GM19239 (cell line): ENCODE data around the gene BCL2L12.

ENCODE experiments used
- DNase-seq: peaks from one replicate; pipeline ENCODE4 v3.0.0; 2011; ENCODE audit warnings: low spot score; ENCODE audit not compliant: insufficient read length
- FAIRE-seq: peaks from 2 replicates; lab custom pipeline; 2011; peaks lifted over from hg19 to GRCh38; lab: Jason Lieb, UNC

BCL2L12 gene

GRCh38 chr19:49660338-49660961 lies 5.3 kb upstream of the BCL2L12 start:
- DNase-seq (no peak), FAIRE-seq (no peak)

- DNase-seq (no peak), FAIRE-seq (no peak)
Observed at GRCh38 chr19:49662011-49662410, 3.7 kb upstream of the BCL2L12 start.

- no peak for FAIRE-seq
- DNase-seq: no peak
Observed at GRCh38 chr19:49663224-49663623, 2.5 kb upstream of the BCL2L12 start.

GRCh38 chr19:49664171-49665035 lies 1.3 kb upstream of the BCL2L12 start:
- FAIRE-seq (peak; percentile 90), DNase-seq (peak; percentile 78)

- DNase-seq (no peak), FAIRE-seq (no peak)
Observed at GRCh38 chr19:49665036-49665350, 740 bp upstream of the BCL2L12 start.

GRCh38 chr19:49666120-49666444 lies 349 bp downstream of the BCL2L12 start:
- DNase-seq (no peak), FAIRE-seq (no peak)

GRCh38 chr19:49667473-49667872 lies 1.7 kb downstream of the BCL2L12 start:
- no peak for FAIRE-seq
- no peak for DNase-seq

GRCh38 chr19:49669516-49669915 lies 3.8 kb downstream of the BCL2L12 start:
- FAIRE-seq (no peak), DNase-seq (no peak)

GRCh38 chr19:49672131-49672919 lies 6.6 kb downstream of the BCL2L12 start:
- peak; percentile 84 for FAIRE-seq
- peak; percentile 89 for DNase-seq

- DNase-seq (peak; percentile 82), FAIRE-seq (no peak)
Observed at GRCh38 chr19:49676136-49676783, 10.5 kb downstream of the BCL2L12 start.

GRCh38 chr19:49676784-49677230 lies 11.1 kb downstream of the BCL2L12 start:
- peak; percentile 84 for DNase-seq
- peak; percentile 100 for FAIRE-seq

- FAIRE-seq (no peak), DNase-seq (no peak)
Observed at GRCh38 chr19:49677231-49677900, 11.6 kb downstream of the BCL2L12 start, which contains the start of gene PRMT1. TSS of gene PRMT1 (plus strand) at chr19:49677271. CDS start at chr19:49677281, 10 bp downstream.

GRCh38 chr19:49677901-49678674 lies 12.4 kb downstream of the BCL2L12 start:
- DNase-seq (no peak), FAIRE-seq (peak; percentile 86)

- DNase-seq (no peak), FAIRE-seq (no peak)
Observed at GRCh38 chr19:49678985-49679770, 13.4 kb downstream of the BCL2L12 start.

GRCh38 chr19:49679771-49680413 lies 14.2 kb downstream of the BCL2L12 start:
- FAIRE-seq (no peak), DNase-seq (no peak)

- peak; percentile 85 for FAIRE-seq
- DNase-seq: peak; percentile 94
Observed at GRCh38 chr19:49680421-49681351, 15.0 kb downstream of the BCL2L12 start.

- DNase-seq: no peak
- FAIRE-seq: no peak
Observed at GRCh38 chr19:49681830-49682229, 16.1 kb downstream of the BCL2L12 start.
